DMS79 treated with DMSO at 0.1 percent for 48 hours (cell line): ENCODE results near the gene RMRP.
"Not testable (repeated sequence)": the region's sequence is repeated elsewhere in the genome, so short reads cannot be mapped to it uniquely, and the experiment has no call there.

Experiments used
- DNase-seq: peaks from one replicate; lab custom pipeline; 2025; lab: John Stamatoyannopoulos, UW

RMRP gene

GRCh38 chr9:35641478-35641877 is 16.3 kb downstream of the RMRP start:
- DNase-seq = not testable (repeated sequence)

- DNase-seq = not testable (repeated sequence)
Measured at GRCh38 chr9:35640431-35640830, 17.4 kb downstream of the RMRP start.

GRCh38 chr9:35639631-35640030 is 18.2 kb downstream of the RMRP start:
- DNase-seq = no peak

- DNase-seq = not testable (repeated sequence)
Measured at GRCh38 chr9:35639225-35639624, 18.6 kb downstream of the RMRP start.

- not testable (repeated sequence) for DNase-seq
Measured at GRCh38 chr9:35638751-35639150, 19.1 kb downstream of the RMRP start.

- DNase-seq = not testable (repeated sequence)
Measured at GRCh38 chr9:35637427-35637955, 20.3 kb downstream of the RMRP start.

GRCh38 chr9:35636877-35637246 is 21.0 kb downstream of the RMRP start:
- not testable (repeated sequence) for DNase-seq

GRCh38 chr9:35636135-35636876 is 21.5 kb downstream of the RMRP start:
- DNase-seq = no peak

GRCh38 chr9:35635730-35636129 is 22.1 kb downstream of the RMRP start:
- no peak for DNase-seq

- DNase-seq = no peak
Measured at GRCh38 chr9:35629597-35629996, 28.2 kb downstream of the RMRP start.

GRCh38 chr9:35628389-35628991 is 29.3 kb downstream of the RMRP start:
- DNase-seq = no peak

- DNase-seq = no peak
Measured at GRCh38 chr9:35627575-35627974, 30.2 kb downstream of the RMRP start.

GRCh38 chr9:35619800-35620158 is 38.0 kb downstream of the RMRP start:
- DNase-seq = no peak

GRCh38 chr9:35618854-35619799 is 38.7 kb downstream of the RMRP start:
- DNase-seq = no peak

- no peak for DNase-seq
Measured at GRCh38 chr9:35618325-35618727, 39.5 kb downstream of the RMRP start, which contains the start of gene CD72. Gene CD72 (minus strand): TSS chr9:35618413. CDS start chr9:35618303, 110 bp downstream.

GRCh38 chr9:35617548-35617947 is 40.3 kb downstream of the RMRP start:
- no peak for DNase-seq

- peak; percentile 35 for DNase-seq
Measured at GRCh38 chr9:35616681-35617459, 40.9 kb downstream of the RMRP start.

GRCh38 chr9:35615981-35616680 is 41.7 kb downstream of the RMRP start:
- peak; percentile 37 for DNase-seq

GRCh38 chr9:35612843-35613242 is 45.0 kb downstream of the RMRP start:
- no peak for DNase-seq

GRCh38 chr9:35612066-35612465 is 45.8 kb downstream of the RMRP start:
- not testable (repeated sequence) for DNase-seq
